Measurements from ENCODE around the gene LCOR.
"Not testable (repeated sequence)": the region's sequence is repeated elsewhere in the genome, so short reads cannot be mapped to it uniquely, and the experiment has no call there.

Gene LCOR

DNA sequence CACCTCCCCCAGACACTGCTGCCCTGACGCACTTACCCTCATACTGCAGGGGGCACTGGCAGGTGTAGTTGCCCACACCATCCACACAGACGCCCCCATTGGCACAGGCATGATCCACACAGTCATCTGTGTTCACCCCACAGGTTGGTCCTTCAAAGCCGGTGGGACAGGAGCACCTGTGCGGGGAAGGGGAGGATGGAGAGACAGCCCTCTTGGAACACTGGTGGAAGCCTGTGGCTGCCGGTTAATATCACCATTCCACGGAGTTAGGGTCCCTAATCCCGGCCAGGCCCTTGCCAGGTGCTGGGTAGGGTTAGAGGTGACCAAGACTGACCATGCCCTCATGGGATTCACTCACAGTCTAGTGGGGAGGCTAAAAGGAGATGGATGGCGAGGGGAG lies 181.9 kb downstream of the LCOR start:
- DNase-seq (ENCODE audit: low read depth): no peak

DNA sequence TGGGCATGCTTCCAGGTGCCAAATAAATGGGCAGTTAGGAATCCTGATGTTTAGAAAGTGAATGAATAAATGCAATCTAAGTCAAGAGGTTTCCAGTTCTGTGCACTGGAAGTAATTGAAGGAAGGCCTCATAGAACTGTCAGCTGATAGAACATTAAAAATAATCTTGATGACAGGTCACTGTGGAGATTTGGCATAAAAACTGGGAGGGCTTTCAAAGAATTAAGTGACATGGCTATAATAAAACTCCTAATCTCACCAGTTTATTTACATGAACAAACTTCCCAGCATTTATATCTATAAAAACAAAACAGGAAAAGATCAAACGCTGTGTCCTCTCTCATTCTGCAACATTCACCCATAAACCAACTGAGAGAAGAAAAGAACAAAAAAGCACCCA lies 183.1 kb downstream of the LCOR start:
- DNase-seq (ENCODE audit: low read depth): no peak

DNA sequence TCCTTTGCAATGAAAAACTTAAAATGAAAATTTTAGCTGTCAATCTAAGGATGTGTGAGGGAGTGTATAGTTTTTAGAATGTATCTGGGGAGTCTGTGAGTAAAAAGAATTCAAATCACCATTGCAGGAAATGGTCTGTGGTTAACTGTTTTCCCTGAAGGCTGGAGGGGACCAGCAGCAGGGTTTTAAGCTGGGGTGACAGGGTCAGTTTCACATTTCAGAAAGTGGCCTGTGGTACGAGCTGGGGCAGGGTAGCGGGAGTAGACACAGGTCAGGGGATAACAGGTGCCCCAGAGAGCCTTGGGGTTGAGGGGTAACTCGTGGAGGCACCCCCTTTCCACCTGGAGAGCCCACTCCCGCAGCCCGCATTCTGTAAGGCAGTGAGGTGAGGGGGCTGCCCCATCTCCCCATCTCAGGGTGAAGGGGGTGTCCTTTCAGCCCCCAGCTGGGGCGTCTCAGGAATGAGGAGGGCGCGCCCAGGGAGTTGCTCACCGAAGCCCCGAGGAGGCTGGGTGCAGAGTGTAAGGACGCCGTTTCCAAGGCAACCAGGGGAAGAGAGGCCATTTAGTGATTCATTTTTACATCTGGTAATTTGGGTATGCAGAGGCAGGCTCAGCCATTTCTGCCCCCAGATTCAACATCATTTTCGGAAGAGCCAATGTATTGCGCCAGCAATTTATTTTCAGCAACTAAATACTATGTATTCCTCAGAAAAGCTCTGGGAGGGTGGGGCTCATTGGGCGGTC lies 184.8 kb downstream of the LCOR start:
- DNase-seq (ENCODE audit: low read depth): no peak

DNA sequence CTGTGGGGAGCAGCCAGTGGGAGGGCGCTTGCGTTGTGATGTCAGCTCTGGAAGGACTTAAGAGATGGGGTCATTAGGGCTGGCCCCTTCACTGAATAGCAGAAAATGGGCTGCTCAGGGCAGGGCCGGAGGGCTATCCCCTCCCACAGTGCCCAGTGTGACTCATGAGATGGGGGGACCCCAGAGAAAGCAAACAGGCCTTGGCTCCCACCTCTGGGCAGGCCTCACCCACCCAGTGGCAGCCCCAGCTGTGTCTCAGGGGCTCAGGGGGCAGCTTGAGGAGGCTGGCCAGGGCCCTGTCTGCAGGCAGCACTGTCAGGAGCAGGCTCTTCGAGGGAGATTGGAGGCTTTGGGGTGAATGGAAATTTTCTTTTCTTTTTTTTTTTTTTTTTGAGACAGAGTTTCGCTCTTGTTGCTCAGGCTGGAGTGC lies 185.4 kb downstream of the LCOR start:
- DNase-seq (ENCODE audit: low read depth): no peak

DNA sequence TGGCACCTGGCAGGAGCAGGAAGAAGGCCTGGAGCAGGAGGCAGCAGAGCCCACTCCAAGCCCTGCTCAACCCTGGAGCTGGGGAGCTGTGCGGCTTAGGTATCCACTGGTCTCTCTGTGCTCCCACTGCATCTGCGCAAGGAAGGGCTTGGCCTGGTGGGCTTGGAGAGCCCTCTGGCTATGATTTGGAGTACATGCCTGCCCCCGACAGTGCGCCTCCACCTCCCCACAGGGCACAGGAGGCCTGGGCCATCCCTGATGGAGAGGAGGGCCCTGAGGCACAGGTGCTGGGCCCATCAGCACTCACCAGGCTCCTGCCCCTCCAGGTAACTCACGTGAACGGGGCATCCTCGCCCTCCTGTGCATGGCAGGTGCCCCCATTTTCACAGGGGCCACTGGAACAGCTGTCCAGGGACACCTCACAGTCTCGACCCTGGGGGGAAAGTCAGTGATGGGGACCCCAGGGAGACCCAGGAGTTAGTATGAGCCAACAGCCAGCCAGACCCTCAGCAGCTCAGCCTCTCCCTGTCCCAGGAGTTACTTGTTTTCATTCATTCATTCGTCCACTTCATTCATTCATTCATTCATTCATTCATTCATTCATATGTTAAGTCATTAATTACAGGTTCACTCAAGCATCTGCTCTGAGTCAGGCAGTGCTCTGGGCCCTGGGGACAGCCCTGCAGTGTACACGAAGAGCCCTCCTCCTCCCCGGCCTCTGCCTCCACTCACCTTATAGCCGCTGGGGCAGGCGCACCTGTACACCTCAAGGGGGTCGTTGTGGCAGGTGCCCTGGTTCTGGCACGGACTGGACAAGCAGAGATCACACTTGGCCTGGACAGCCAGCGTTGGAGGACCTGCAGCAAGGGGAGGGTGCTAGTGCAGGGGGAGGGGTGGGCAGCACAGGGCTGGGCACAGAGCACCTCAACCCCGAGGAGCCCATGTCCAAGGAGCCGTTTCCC lies 186.4 kb downstream of the LCOR start:
- DNase-seq (ENCODE audit: low read depth): no peak

DNA sequence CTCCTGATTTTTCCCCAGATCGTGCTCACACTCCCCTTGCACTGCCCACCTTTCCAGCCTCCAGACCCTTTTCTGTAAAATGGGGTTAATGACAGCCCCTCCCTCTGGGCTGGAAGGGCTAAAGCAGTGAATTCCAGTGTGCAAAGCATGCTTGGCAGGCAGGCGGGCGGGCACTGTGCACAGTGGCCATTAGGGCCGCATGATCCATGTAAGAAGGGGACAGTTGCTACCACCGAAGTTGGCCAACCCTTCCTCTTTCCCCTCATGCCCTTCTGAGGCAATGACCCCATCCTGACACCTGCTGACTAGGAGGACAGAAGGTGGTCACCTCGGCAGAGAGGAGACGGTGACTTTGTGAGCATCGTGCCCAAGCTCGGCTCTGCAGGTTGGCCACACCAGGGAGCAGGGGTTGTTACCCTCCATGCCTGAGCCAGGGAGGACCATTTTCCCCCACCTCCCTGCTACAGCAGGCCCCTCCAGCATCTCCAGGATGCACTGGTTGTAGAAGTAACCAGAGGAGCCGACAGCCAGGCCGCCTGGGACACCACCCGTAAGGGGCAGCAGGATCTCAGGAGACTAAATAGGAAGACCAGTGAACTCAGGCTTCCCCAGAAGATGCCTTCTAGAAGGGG lies 187.2 kb downstream of the LCOR start:
- no peak for DNase-seq (ENCODE audit: low read depth)

DNA sequence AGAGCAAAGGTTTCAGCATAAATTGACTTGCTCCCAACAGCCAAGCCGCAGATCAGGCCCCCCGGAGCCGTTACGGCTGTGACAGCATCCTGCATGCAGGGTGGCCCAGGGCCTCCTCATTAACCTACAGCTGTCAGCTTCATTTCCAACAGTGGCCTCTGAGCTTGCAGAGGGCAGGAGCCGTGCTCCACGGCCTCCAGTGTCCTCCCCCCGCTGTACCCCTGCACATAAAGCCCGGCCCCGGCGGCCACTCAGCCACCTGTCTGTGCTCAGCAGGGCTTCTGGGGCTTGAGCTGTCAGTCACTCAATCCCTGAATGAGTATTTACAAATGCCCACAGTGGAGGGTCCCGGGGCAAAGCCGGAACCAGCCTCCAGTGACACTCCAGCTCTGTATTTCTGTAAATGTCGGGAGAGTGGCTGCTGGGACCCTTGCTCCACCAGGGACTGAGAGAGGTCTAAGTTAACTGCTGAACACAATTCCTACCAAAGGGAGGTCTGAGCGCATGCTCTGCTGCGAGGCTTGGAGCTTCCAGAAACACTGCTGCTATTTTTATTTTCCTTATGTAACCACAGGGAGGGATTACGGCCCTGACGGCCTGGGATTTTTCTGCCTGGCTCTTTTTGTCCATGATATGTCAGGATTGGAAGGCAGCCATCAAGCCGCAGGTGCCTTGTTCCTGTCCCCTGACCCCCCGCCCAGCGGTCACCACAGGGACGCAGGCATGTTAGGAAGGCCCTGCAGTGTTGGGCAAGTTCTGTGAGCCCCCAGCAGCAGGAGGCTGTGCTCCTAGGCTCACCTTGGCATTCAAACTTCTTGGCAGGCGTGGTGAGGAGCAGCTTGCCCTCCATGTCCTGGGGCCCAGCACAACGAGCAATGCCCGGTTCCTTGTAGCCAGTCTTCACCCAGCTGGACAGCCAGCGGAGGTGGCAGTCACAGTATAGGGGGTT lies 188.6 kb downstream of the LCOR start:
- DNase-seq (ENCODE audit: low read depth): no peak

DNA sequence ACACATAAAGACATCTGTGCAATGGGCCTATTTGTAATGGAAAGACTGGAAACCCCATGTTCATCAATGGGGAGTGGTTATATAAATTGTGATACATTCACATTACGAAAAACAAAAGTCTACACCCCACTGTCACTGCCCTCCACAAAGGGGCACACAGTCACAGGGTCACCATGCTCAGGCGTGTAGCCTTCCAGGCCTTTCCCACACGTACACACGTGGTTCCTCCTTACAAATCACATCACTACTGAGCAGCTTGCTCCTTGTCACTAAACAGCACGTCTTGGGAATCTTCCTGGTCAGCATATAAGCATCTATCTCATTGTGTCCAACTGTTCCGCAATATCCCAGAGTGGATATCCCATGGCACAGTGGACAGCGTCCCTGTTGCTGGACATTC lies 190.5 kb downstream of the LCOR start:
- no peak for DNase-seq (ENCODE audit: low read depth)

DNA sequence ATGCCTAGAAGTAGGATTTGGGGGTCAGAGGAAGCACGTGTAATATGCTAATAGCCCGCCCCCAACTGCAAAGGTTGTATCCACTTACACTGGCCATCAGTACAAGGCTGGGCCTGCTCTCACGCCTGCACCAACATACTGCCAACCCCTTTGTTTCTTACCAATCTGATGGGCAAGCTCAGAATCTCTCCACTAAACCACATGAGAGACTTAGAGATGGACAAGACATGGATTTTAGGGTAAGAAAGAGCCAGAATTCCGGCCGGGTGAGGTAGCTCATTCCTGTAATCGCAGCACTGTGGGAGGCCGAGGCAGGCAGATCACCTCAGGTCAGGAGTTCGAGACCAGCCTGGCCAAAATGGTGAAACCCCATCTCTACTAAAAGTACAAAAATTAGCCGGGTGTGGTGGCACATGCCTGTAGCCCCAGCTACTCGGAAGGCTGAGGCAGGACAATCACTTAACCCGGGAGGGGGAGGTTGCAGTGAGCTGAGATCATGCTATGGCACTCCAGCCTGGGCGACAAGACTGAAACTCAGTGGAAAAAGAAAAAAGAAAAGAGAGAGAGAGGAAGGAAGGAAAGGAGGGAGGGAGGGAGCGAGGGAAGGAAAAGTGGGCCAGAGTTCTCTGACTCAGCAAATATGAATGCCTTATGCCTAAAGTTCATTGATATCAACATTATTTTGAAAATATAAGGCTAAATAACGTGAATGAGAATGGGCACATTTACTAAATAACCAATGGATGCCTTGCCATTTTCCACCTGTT lies 191.5 kb downstream of the LCOR start:
- no peak for DNase-seq (ENCODE audit: low read depth)

DNA sequence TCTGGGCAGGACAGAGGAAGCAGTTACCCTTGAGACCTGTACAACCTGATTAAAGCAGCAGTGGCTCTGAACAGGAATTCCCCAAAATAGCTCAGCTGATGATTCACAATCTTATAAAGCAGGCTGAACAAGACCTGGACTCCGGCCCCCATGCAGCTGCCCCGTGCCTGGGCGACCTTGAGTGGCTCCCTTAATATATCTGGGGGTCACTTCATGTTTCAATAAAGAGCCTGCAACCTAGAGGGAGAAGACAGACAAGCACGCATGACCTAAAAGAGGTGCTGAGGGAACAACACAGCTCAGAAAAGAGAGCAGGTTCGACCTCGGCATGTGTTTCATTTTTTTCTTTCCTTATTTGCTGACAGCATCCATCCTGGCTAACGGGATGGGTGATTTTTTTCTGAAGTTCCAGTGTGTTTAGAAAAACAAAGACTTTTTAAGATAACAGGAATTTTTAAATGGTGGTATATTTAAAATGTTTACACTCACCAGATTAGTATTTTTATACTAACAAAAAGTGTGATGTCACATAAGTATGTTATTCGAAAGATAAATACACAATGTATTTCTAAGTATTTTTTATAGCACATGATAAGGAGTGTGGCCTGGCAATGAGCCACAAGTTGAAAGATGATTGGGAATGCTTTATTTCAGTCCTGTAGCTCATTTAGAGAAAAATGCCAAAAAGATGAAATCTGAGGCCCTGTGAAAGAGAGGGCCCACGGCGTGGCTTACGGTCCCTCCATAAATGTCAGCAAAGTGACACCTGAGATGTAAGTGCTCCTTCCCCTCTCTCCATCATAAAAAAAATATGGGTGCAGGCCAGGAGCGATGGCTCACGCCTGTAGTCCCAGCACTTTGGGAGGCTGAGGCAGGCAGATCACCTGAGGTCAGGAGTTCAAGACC lies 192.3 kb downstream of the LCOR start:
- DNase-seq (ENCODE audit: low read depth): peak; percentile 65

DNA sequence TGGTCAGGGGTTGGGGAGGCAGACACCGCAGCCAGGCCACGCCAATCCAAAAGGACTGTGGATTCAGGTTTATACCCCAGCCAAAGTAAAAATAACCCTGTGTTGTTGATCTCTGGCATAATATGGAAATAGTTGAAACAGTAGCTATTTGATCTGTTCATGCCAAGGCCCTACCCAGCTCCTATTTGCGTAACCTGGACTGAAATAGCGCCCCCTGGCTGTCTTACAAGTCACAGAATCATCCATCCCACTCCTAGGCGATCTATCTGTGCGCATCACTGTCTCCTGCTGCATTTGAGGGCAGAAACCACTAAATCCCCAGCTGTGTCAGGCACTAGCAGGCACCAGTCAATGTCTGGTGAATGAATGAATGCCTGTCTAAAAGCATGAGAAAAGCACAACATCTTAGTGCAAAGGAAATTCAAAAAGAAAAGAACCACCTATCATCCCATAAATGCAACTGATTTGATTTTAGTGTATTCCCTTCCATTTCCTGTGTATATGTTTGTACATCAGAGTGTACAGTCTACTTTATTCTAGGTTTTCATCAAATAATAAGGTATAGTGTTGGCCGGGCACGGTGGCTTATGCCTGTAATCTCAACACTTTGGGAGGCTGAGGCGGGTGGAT lies 193.6 kb downstream of the LCOR start:
- DNase-seq (ENCODE audit: low read depth): no peak

DNA sequence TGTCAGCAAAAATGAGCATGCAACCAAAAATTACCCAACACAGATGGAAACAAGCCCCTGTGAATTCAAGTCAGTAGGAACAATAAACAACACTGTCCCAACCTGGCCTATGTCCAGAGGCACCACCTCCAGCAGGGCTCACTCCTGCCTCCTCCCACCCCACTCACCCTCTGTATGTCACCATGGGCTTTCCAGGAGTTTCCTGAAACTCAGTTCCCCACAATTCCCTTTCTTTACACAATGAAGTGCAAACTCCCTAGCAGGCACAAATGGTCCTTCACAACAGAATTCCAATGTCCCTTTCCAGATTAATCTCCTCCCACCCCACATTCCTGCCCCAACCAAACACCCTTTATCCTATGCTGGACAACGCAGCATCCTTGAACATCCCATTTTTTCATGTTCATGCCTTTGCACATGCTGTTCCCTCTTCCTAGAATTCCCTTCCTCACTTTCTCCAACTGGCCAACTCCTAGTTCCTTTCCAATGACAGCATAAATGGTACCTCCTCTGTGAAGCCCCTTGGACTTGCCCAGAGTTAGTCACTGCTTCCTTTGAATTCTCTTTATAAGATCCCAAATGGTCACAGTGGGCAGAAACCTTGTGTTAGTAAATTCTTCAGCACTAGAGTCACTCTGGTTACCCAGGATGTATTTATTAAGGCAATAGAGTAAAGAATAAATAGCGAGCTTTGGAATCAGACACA lies 196.2 kb downstream of the LCOR start:
- peak; percentile 28 for DNase-seq (ENCODE audit: low read depth)

DNA sequence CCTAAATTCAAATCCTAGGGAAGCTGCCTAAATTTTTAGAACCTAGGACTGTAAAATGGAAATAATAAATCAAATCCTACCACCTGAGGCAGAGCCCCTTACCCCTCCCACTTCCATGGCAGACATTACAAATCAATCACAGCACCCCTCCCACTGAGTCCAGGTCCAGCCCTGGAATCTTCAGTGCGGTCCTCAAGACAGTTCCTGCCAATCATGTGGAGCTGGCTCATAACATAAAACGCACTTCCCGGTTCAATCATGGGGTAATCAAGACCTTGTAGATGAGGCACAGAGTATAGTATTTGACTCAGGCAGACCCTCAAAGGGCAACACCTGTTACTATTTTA lies 196.7 kb downstream of the LCOR start:
- DNase-seq (ENCODE audit: low read depth): no peak

DNA sequence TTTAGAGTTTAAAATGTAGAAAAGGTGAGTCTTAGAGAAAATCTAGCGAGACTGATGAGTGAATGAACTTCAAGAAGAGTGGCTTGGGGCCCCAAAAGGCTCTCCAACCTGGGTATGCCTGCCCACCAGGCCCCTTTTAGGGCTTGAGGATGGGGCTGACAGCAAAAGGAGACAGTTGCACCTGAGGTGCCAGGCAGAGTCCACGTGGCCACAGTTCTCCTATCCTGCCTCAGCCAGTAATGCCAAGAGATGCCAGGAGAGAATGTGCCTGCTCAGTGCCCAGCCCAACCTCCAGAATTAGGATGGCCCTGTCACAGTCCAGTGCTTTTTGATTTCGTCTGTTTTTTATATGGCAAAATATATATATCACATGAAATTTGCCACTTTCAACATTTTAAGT lies 197.2 kb downstream of the LCOR start:
- DNase-seq (ENCODE audit: low read depth): no peak

DNA sequence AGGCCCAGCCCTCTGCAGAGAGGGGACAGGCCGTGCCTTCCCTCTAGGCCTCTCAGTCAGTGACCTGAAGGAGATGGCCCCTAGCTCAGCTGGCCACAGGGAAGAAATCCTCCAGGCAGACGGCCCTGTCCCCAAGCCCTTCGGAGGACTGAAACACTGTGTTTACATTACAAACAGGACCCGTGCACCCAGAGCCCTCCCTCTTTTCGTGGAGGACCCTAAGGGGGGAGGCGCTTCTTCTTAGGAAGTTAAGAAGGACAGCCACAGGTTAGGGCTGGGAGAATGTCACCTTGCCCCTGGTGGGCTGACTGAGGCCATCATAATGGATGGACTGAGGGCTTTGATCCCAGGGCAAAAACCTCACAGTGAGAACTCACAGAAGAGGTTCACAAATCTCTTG lies 198.8 kb downstream of the LCOR start:
- DNase-seq (ENCODE audit: low read depth): no peak

DNA sequence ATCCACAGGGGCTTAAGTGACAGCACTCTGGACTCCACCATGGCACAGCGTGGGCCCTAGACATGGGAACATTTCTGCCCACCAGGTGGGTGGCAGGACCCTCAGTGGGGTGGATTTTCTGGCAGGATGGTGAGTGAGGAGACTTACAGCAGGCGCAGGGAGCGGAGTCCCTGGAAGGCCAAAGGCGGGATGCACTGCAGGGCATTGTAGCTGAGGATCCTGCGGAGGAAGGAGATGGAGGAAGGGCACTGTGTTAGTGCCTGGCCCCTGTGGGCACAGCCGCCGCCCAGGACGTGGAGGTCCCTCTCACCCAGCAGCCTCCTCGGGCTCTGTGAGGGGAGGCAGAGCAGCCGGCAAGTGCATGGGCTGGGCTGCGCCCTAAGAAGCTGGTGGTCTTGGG lies 199.4 kb downstream of the LCOR start:
- no peak for DNase-seq (ENCODE audit: low read depth)

DNA sequence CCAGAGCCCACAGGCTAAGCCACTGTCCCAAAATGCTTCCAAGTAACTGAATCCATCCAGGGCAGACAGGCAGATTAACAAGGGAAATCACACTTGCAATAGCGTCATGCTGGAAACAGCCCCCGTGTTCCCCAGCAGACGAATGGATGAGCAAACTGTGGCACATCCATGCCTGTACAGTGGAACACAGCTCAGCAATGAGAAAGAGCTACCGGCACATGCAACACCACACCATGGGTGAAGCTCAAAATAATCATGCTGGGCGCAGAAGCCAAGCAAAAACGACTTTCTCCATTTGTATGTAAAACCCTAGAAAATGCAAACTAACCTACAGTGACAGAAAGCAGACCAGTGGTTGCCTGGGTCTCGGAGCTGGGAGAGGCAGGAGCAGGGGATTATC lies 200.5 kb downstream of the LCOR start:
- no peak for DNase-seq (ENCODE audit: low read depth)

DNA sequence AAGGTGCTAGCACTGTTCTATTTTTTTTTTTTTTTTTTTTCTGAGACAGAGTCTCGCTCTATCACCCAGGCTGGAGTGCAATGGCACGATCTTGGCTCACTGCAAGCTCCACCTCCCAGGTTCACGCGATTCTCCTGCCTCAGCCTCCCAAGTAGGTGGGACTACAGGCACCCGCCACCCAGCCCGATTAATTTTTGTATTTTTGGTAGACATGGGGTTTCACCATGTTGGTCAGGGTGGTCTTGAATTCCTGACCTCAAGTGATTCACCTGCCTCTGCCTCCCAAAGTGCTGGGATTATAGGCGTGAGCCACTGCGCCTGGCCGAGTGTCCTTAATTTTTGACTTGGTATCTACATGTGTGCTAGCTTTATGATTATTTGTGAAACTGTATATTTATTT lies 201.7 kb downstream of the LCOR start:
- DNase-seq (ENCODE audit: low read depth): not testable (repeated sequence)

DNA sequence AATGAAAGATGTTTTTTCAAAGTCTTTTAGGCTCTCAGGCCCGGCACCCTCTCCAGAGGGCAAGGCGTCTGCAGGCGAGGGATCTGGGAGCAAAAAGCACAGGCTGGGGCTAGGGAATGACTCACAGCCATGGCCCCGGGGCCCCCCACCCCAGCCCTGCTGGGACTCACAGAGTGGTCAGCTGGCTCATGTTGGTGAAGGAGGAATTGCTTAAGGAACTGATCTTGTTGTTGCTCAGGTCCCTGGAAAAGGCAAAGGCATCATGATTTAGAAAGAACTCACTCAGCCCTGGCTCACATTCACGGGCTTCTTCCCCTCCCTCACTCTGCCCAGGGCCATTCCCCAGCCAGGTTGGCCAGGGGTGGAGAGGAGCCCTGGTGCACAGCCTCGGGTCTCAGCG lies 202.2 kb downstream of the LCOR start:
- DNase-seq (ENCODE audit: low read depth): no peak
